NK-92 (cell line): Measurements from ENCODE around the gene TLE3.
"Not testable (repeated sequence)": the region's sequence is repeated elsewhere in the genome, so short reads cannot be mapped to it uniquely, and the experiment has no call there.

Experiments
- DNase-seq: peaks from one replicate; lab custom pipeline; 2025; ENCODE audit not compliant: unreplicated experiment; lab: John Stamatoyannopoulos, UW

TLE3 gene

DNA sequence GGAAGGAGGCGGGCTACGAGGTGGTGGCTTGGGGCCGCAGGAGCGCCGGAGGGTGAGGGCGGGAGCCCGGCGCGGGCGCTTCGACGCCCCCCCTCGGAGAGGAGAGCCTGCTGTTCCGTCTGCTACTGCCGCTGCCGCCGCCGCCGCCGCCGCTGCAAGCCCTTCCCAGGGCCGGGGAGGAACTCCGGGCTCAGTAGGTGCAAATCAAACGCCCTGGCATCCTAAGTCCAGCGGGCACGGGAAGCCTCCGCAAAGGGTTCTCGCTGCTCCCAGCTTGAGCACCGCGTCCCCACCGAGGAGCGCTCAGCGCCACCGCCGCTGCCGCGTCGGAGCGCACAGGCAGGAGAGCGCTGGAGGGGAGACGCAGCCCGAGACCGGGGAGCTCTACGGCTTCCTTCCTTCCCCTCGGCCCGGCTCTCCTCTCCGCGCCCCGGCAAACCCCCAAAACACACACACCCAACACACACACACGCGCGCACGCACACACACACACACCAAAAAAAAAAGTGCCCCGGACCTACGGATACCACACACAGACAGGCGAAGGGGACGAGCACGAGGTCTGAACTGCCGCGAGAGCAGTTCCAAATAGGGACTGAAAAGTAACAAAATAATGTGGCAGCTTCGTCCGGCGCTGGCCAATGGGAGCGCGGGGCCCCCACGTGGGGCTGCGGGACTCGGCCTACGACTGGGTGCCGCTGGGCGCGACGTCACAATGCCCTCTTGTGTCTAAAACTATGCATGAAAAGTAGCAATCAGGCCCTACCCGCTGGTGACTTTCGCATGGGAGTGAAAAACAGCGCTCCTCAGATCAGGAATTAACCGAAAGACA is at the start of gene TLE3:
Gene TLE3 (minus strand): TSS at position 597 of the 832 bp plus-strand sequence. CDS start 1,119 bp downstream, outside the sequence.
- peak; percentile 92 for DNase-seq

DNA sequence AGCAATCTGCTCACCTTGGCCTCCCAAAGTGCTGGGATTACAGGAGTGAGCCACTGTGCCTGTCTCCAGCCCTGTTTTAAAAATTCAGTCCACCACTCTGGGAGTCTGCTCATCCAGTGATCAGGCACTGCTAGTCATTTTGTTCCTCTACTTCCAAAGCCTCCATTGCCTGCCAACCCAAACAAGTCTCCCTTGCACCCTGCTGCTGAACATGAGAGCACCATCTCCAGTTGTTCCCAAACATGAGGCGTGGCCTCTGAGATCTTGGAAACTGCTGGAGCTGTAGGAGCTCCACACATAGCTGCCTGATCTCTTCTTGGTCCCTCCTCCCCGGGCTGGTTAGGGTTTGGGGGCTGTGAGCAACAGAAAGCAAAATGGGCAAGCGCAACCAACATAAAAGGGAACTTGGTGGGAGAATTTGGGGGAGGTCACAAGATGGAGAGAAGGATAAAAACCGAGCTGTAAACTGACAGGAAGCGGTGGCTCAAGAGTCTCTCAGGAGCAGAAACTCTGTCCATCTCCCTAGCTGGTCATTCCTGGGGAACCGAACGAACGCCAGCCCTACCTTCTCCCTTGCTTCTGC is 49.6 kb upstream of the TLE3 start:
- no peak for DNase-seq

DNA sequence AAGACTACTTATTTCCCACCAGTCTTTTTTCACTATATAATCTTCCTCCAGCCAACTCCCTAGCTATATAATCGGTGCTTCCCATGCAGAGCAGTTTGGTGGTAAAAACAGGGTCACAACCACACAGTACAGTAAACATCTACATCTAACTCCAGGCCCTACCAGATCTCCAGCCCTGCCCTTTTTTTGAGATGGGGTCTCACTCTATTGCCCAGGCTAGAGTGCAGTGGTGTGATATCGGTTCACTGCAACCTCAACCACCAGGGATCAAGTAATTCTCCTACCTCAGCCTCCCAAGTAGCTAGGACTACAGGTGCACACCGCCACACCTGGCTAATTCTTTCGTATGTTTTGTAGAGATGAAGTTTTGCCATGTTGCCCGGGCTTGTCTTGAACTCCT is 49.1 kb upstream of the TLE3 start:
- DNase-seq = no peak

DNA sequence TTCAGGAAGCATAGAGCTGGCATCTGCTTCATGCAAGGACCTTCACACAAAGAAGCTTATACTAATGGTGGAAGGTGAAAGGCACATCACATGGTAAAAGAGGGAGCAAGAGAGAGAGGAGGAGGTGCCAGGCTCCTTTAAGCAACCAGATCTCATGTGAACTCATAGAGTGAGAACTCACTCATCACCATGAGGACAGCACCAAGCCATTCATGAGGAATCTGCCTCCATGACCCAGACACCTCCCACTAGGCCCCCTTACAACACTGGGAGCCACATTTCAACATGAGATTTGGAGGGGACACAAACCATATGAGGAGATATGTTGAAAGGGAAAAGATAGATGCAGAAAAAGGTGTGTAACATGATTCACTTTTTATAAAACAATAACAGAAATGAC is 48.4 kb upstream of the TLE3 start:
- no peak for DNase-seq

DNA sequence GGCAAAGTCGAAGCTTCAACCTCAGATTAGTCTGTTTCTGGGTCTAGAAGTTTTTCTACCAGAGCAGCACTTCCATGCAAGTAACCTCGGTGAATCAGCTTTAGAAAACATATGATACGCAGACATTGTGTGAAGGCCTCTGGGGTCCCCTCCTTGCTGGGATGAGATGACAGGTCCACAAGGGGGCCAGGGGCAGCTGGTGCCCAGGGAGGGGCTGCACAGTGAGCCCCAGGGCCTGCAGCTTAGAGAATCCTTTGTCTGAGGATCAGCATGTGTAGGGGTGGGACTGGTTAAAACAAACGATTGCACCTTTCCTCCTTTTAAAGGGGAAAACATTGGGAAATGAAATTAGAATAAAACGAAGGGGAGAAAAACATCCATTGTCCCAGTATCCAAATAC is 47.5 kb upstream of the TLE3 start:
- no peak for DNase-seq

DNA sequence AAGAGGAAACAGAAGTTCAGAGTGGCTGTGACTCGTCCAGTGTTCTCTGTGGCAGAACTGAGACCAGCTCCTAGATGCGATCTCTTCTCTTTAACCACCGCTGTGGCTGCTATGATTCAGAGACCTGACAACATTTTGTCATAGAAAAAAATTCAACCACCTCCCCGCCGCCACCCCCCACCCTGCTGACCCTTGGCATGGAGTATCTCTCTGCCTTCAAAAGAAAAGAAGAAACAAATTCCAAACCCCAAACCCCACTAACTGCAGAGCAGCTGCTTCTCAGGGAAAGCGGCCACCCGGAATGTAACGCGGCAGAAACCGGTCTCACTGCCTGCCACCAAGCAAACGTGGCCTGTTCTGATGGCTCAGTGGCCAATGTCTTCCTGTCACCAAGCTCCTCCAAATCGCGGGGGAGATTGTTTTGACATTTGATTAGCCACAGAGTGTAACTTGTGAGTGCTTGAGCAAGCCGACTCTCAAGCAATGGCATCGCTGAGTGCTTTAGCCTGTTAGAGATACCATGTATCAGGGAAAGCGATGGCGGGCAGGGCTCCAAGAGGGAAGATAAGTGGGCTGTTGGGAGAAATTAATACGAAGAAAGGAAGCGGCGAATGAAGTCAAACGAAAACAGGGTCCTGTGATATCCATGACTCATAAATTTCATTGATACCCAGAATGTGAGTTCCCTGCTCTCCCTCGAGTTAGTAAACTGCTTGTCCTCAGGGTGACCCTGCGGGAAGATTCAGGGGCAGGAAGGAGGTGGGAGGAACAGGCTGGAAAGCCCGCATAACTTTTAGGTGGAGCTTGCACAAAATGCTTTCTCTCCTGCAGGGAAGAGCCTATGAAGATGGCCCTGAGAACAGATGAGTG is 44.8 kb upstream of the TLE3 start:
- DNase-seq = no peak

DNA sequence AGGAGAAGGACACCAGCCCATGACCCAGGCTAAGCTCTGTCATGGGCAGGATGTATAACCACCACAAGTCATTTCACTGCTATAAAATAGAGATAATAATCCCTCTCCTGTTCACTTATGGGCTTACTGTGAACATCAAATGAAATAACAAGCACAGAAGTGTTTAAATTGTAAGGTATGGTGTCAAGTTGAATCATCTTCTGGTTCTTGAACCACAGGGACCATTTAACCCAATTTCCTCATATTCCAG is 44.3 kb upstream of the TLE3 start:
- no peak for DNase-seq

DNA sequence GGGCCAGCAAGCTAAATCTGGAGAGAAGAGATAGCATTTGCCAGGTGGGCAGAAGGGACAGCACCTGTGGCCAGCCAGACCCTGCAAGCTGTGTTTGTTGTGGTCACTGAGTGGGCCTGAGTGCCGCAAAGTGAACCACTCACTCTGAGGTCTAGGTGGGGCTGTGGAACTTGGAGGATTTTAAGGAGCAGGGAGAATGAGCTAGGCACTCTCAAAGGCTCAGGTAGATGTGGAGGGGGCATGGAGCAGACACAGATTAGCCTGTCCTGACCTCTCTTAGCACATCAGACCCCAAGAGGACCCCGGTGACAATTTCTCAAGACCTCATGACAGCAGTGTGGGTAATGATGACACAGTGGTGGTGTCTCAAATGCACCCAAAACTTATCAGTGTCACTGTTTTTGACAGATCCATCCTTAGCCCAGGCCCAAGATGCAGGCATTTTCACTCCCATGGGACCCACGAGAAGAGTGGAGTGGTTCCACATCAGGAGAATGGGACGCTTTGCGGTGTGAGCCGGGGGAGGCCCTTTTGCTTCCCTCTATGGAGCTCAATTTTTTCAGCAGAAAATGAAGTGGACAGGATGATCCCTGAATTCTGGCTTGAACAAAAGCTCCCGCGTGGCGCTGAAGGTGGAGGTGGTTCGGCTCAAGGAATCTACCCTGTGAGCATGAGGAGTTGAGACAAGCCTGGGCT is 43.8 kb upstream of the TLE3 start:
- DNase-seq = no peak

DNA sequence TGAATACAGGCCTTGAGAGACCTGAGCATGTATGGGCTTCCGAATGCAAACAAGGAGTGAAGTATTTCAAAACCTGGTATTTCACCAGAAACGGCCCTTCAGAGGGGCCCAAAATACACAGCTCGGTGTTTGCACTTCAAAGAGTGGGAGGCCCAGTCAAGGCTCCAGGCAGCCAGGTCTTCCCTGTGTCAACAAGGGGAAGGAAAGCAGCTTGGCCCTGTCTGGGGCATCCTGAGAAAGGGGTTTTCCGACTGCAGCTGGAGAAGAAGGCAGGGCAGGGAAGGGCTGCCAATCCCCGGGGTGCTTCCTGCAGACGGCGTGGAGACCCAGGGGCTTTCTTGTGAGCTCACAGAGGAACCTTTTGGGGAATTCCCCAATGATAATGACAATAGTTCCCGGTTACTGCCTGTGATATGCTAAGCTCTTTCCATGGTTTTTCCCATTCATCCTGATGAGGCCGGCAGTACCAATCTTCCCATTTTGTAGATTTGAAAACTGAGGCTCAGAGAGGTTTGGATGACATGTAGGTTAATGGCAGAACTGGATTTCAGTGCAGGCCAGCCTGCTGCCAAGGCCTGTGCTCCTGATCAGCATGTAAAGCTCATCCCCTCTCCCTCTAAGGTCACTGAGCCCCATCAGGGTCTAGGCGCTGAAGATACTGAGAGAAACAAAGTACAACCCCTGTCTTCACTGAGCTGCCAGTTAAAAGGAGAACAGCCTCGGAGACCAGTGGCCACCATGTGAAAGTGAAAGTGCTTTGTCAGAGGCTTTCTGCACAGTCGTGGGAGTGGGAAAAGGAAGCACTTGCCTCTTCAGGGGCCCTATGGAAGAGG is 43.0 kb upstream of the TLE3 start:
- no peak for DNase-seq

DNA sequence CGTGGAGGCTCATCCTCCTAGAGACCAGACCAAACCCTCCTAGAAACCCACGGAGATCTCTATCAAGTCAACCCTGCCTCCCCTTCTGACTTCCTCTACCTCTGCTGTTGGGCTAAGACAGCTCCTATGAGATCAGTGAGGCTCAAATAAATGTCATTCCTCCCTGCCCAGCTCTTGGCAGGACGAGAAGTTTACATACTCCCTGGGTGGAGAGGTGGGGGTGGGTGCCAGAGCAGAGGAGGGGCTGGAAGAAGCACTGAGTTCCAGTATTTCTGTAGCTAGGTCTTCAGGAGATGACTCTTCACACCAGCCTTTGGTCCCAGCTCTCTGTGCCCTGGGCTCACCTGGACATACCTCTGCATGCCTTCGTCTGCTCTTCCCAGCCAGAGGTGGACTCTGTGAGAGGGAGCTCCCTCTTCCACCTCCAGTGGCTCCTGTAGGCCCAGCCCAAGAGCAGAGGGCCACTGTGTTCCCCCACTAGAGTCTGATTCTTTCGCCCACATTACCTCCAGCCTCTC is 42.4 kb upstream of the TLE3 start:
- DNase-seq = no peak

DNA sequence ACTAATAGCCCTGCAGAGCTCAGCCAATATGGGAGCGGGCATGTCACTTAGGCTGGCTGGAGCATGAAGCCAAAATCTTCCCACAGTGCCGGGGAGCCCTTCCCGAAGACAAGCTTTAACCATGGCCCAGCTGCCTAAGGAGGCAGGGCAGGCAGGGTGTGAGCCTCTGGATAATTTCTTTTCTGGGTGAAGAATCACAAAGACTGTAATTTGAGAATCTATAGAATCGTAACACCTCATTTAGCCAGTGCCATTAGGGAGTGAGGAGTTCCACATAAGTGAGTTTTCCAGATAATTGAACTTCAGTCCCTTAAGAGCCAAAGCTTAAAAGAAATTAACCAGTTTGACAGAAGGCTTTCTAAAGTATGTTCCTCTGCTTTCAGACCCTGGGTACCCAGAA is 40.2 kb upstream of the TLE3 start:
- no peak for DNase-seq

DNA sequence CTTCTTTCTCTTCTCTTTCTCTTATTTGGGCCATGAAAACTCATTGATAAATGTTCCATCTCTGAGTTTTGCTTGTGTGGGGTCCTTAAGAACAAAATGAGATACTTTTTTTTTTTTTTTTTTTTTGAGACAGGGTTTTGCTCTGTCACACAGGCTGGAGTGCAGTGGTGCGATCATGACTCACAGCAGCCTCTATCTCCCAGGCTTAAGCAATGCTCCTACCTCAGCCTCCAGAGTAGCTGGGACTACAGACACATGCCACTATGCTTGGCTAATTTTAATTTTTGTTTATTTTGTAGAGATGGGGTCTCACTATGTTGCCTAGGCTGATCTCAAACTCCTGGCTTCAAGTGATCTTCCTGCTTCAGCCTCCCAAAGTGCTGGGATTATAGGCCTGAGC is 39.3 kb upstream of the TLE3 start:
- DNase-seq = not testable (repeated sequence)

DNA sequence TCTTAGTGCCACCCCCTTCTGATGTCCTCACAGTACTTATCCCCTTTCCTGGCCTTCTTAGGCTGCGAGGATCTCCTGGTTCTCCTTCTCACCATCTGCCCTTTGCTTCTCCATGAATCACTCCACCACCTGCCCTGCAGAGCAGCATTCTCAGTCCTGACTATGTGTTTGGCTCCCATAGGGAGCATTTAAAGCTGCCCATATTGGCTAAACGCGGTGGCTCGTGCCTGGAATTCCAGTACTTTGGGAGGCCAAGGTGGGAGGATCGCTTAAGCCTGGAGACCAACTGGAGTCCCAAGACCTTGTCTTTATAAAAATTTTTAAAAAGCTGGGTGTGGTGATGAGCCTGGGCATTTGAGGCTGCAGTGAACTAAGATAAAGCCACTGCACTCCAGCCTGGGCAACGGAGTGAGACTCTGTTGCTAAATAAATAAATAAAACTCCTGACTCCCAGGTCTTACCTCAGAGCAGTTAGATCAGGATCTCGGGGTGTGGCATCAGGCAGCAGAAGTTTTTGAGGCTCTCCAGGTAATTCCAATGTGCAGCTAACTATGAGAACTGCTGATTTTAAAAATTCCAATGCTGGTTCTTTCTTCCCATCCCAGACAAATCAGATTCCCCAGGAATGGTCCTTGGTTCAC is 36.2 kb upstream of the TLE3 start:
- DNase-seq = no peak

DNA sequence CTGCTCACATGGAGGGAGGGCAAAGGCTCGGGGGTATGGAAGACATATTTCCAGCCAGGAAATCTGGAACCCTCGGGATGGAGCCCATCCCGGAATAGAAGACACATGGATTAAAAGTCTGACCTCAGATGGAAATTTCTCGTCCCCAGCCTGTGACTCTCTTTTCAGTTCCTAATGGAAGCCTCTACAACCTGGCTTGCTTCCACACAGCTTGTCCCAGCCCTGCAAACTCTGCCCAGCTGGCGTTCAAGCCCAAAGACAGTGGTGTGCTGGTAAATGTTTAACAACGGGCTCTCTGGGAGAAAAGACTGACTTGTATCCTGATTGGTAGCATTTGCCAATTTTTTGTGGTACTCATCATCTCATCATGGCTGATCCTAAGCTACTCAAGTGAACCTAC is 35.6 kb upstream of the TLE3 start:
- no peak for DNase-seq

DNA sequence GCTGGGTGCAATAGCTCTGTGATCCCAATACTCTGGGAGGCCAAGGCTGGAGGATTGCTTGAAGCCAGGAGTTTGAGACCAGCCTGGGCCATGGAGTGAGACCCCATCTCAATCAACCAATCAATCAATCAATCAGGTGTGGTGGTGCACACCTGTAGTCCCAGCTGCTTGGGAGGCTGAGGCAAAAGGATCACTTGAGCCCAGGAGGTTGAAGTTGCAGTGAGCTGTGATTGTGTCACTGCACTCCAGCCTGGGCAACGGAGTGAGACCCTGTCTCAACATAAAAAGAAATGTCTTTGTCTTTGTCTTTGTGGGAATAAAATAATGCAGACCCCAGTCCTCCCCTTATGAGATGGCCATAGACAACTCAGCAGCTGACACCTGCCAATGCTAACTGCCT is 34.9 kb upstream of the TLE3 start:
- no peak for DNase-seq

DNA sequence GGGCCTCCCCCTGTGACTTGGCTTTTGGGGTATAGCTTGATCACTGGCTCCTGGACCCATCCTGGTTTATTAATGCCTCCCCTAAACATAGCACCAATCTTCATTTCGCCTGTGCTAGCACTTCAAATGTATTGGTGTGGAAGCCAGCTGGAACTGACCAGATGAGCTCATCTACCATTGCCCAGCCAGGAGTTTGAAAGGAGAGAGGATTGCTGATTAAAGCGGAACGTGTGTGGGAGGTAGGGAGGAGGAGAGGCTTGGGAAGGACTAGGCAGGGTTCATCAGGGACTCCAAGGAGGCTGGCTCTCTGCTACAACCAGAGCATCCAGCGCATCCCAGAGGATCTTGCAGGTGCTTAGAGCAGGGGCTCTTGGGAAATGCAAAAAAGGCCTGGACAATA is 34.4 kb upstream of the TLE3 start:
- no peak for DNase-seq

DNA sequence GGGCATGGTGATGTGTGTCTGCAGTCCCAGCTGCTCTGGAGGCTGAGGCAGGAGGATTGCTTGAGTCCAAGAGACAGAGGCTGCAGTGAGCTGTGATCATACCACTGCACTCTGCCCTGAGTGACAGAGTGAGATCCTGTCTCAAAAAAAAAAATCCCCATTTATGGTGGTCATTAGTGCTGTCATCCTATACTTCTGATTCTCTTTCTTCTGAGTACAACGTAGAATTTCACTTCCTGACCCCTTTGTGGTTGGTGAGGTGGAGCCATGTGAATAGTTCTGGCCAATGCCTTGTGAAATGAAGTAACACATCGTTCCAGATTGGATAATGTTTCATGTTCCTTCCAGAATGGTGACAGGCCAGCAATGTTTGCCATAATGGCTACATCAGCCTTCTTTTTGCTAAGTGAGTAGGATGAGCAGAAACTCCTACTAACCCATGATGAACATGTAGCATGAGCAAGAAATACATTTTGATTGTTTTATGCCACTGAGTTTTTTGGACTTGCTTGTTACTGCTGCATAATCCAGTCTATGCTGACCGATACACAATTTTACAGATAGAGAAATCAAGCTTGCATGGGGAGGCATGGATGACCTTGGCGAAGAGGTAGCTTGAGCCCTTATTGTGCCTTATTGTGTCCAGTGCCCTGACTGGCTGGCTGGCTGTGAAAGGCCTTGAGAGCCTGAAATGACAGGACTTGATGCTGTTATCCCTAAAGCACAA is 30.9 kb upstream of the TLE3 start:
- DNase-seq = no peak

DNA sequence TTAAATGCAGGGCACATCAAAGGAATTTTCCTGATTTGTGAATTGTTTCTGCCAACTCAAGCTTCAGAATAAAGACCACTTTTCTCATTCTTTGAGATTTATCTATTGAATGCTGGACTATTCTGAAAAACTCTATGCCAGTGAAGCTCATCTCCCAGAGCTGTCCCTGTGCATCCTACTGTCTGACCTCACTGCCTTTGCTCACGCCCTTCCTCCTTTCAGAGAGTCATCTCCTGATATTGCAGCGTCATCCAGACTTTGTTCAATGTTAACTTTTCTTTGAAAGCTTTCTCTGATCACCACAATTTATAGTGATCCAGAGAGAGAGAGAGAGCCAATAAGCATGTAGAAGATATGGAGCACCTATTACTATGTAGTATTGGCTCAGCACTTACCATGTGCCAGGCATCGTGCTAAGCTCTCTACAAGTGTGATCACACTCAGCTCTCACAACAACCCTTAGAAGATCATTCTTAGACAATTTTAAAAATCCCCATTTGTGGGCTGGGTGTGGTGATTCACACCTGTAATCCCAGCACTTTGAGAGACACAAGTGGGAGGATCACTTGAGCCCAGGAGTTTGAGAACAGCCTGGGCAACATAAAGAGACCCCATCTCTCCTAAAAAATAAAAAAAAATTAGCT is 30.2 kb upstream of the TLE3 start:
- DNase-seq = no peak

DNA sequence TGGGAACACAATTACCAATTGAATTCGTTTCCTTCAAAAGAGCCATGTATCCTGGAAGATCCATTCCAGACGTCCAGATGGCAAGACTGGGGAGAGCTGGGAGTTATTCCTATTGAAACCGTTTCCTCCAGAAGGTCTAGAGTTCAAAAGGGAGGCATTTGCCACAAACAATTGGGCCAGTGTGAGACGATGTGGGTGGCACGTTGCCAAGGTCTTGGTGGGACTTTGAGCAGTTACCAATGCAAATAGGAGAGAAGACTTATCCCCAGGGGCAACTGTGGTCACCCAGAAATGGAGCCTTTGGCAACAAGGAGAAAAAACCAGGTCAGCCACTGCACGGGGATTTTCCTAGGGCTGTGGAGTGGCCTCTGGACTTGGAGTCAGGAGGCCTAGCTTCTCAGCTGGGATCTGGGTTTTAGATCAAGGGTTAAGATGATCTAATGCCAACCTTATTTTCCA is 29.6 kb upstream of the TLE3 start:
- DNase-seq = no peak
